Stimulated activated naive CD8-positive, alpha-beta T cell treated with anti-CD3 and anti-CD28 coated beads, Interleukin-15, amount 100 ng/mL, for 72 hours (primary cell): ENCODE measurements around the gene ERC2.

Experiments
- ATAC-seq: fragments of 150-1000 bp; cut with Tn5 transposase; 2 replicates; pipeline ENCODE4 v1.10.0; 2021; ENCODE audit warnings: mild to moderate bottlenecking, moderate library complexity
- DNase-seq, 2 donors: peaks; one replicate each; pipeline ENCODE4 v3.0.0; 2021 to 2022
- H3K27ac Mint-ChIP-seq, 2 donors: one replicate each; pipeline ENCODE4 v1.8.0; 2022; ENCODE audit warnings: mild to moderate bottlenecking in 2 of 2, mixed read lengths in 2 of 2, moderate library complexity in 2 of 2
- H3K27me3 Mint-ChIP-seq: one replicate; pipeline ENCODE4 v1.8.0; 2022; ENCODE audit warnings: mixed read lengths
- H3K4me1 Mint-ChIP-seq: one replicate; pipeline ENCODE4 v1.8.0; 2022; ENCODE audit warnings: mild to moderate bottlenecking, mixed read lengths
- H3K4me3 Mint-ChIP-seq, 2 donors: one replicate each; pipeline ENCODE4 v1.8.0; 2022; ENCODE audit warnings: mild to moderate bottlenecking in 2 of 2, mixed read lengths in 2 of 2, moderate library complexity in 1 of 2
- H3K9me3 Mint-ChIP-seq, 2 donors: one replicate each; pipeline ENCODE4 v1.8.0; 2022; ENCODE audit warnings: mixed read lengths in 2 of 2

ERC2 gene

GRCh38 chr3:55669133-55669532, 799.1 kb downstream of the ERC2 start:
- Mint-ChIP-seq H3K27ac (no peak overlapping the region), H3K4me3 (no peak overlapping the region), H3K27me3 (no peaks in the 10 kb centered on the region), H3K9me3 (peaks cover 0 to 9% of the 10 kb centered on the region in 2 donors), H3K4me1 (peaks cover 8% of the 10 kb centered on the region)
- ATAC-seq: no peak
- no peak for DNase-seq

GRCh38 chr3:55668359-55668758, 799.9 kb downstream of the ERC2 start:
- Mint-ChIP-seq H3K27me3 (no peaks in the 10 kb centered on the region), H3K9me3 (peaks cover 0 to 9% of the 10 kb centered on the region in 2 donors), H3K27ac (no peak overlapping the region), H3K4me3 (no peak overlapping the region), H3K4me1 (peaks cover 10% of the 10 kb centered on the region)
- ATAC-seq (no peak), DNase-seq (no peak)

GRCh38 chr3:55664387-55664786, 803.9 kb downstream of the ERC2 start:
- DNase-seq (peak; percentile 31 to 75), ATAC-seq (peak; percentile 95)
- Mint-ChIP-seq H3K4me3 (peak overlapping the region; percentile 72 to 73), H3K27ac (peak overlapping the region; percentile 81 to 95), H3K9me3 (no peaks in the 10 kb centered on the region), H3K4me1 (peaks cover 10% of the 10 kb centered on the region), H3K27me3 (no peaks in the 10 kb centered on the region)

- H3K9me3 Mint-ChIP-seq: no peaks in the 10 kb centered on the region
- no peaks in the 10 kb centered on the region for H3K27me3 Mint-ChIP-seq
- no peak for ATAC-seq
- no peak overlapping the region for H3K4me3 Mint-ChIP-seq
- H3K4me1 Mint-ChIP-seq: peaks cover 10% of the 10 kb centered on the region
- H3K27ac Mint-ChIP-seq: no peak overlapping the region
- DNase-seq: no peak
These were observed 805.6 kb downstream of the ERC2 start for GRCh38 chr3:55662683-55663082.

GRCh38 chr3:55661571-55661970, 806.7 kb downstream of the ERC2 start:
- Mint-ChIP-seq H3K4me3 (no peak overlapping the region), H3K9me3 (no peaks in the 10 kb centered on the region), H3K4me1 (peaks cover 10% of the 10 kb centered on the region), H3K27ac (no peak overlapping the region), H3K27me3 (no peaks in the 10 kb centered on the region)
- DNase-seq: no peak
- ATAC-seq: no peak

- Mint-ChIP-seq H3K4me1 (peaks cover 10% of the 10 kb centered on the region), H3K27ac (no peak overlapping the region), H3K9me3 (no peaks in the 10 kb centered on the region), H3K4me3 (no peak overlapping the region), H3K27me3 (no peaks in the 10 kb centered on the region)
- ATAC-seq (no peak), DNase-seq (no peak)
These were observed 807.1 kb downstream of the ERC2 start for GRCh38 chr3:55661141-55661540.

- Mint-ChIP-seq H3K27me3 (no peaks in the 10 kb centered on the region), H3K4me1 (peaks cover 10% of the 10 kb centered on the region), H3K27ac (no peak overlapping the region), H3K4me3 (no peak overlapping the region), H3K9me3 (no peaks in the 10 kb centered on the region)
- no peak for DNase-seq
- no peak for ATAC-seq
These were observed 807.6 kb downstream of the ERC2 start for GRCh38 chr3:55660642-55661041.

GRCh38 chr3:55659701-55660100, 808.6 kb downstream of the ERC2 start:
- no peaks in the 10 kb centered on the region for H3K9me3 Mint-ChIP-seq
- no peaks in the 10 kb centered on the region for H3K27me3 Mint-ChIP-seq
- ATAC-seq (no peak), DNase-seq (no peak)
- H3K4me3 Mint-ChIP-seq: no peak overlapping the region
- peak overlapping the region in 1 of 2 donors; percentile 23 for H3K27ac Mint-ChIP-seq
- H3K4me1 Mint-ChIP-seq: peaks cover 9% of the 10 kb centered on the region

- peaks cover 9% of the 10 kb centered on the region for H3K4me1 Mint-ChIP-seq
- H3K4me3 Mint-ChIP-seq: no peak overlapping the region
- ATAC-seq (no peak), DNase-seq (no peak)
- H3K9me3 Mint-ChIP-seq: no peaks in the 10 kb centered on the region
- no peaks in the 10 kb centered on the region for H3K27me3 Mint-ChIP-seq
- H3K27ac Mint-ChIP-seq: peak overlapping the region in 1 of 2 donors; percentile 59
These were observed 809.3 kb downstream of the ERC2 start for GRCh38 chr3:55658690-55659562.

- ATAC-seq (peak; percentile 19), DNase-seq (no peak)
- Mint-ChIP-seq H3K4me1 (peaks cover 12% of the 10 kb centered on the region), H3K27me3 (no peaks in the 10 kb centered on the region), H3K27ac (no peak overlapping the region), H3K9me3 (no peaks in the 10 kb centered on the region), H3K4me3 (no peak overlapping the region)
These were observed 810.0 kb downstream of the ERC2 start for GRCh38 chr3:55658270-55658669.

- H3K27me3 Mint-ChIP-seq: no peaks in the 10 kb centered on the region
- H3K4me1 Mint-ChIP-seq: peaks cover 12% of the 10 kb centered on the region
- DNase-seq (no peak), ATAC-seq (no peak)
- no peaks in the 10 kb centered on the region for H3K9me3 Mint-ChIP-seq
- no peak overlapping the region for H3K27ac Mint-ChIP-seq
- H3K4me3 Mint-ChIP-seq: no peak overlapping the region
These were observed 812.7 kb downstream of the ERC2 start for GRCh38 chr3:55655544-55655943.

- DNase-seq: no peak
- H3K27ac Mint-ChIP-seq: no peak overlapping the region
These were observed 814.0 kb downstream of the ERC2 start for GRCh38 chr3:55654123-55654760.

GRCh38 chr3:55651011-55651410, 817.3 kb downstream of the ERC2 start:
- peaks cover 12% of the 10 kb centered on the region for H3K4me1 Mint-ChIP-seq
- ATAC-seq (no peak), DNase-seq (no peak)
- peak overlapping the region in 1 of 2 donors; percentile 79 for H3K27ac Mint-ChIP-seq
- no peak overlapping the region for H3K4me3 Mint-ChIP-seq
- no peaks in the 10 kb centered on the region for H3K9me3 Mint-ChIP-seq
- no peaks in the 10 kb centered on the region for H3K27me3 Mint-ChIP-seq

More at GRCh38 chr3:55654123-55654760, 814.0 kb downstream of the ERC2 start:
- peak; percentile 80 for ATAC-seq
- H3K9me3 Mint-ChIP-seq: no peaks in the 10 kb centered on the region
- H3K27me3 Mint-ChIP-seq: no peaks in the 10 kb centered on the region
- H3K4me1 Mint-ChIP-seq: peaks cover 12% of the 10 kb centered on the region
- peak overlapping the region in 1 of 2 donors; percentile 41 for H3K4me3 Mint-ChIP-seq

GRCh38 chr3:55650011-55650410, 818.3 kb downstream of the ERC2 start:
- Mint-ChIP-seq H3K27ac (no peak overlapping the region), H3K4me1 (peaks cover 12% of the 10 kb centered on the region), H3K27me3 (no peaks in the 10 kb centered on the region), H3K4me3 (no peak overlapping the region), H3K9me3 (no peaks in the 10 kb centered on the region)
- ATAC-seq (no peak), DNase-seq (no peak)

- H3K9me3 Mint-ChIP-seq: no peaks in the 10 kb centered on the region
- H3K27ac Mint-ChIP-seq: no peak overlapping the region
- H3K27me3 Mint-ChIP-seq: no peaks in the 10 kb centered on the region
- no peak for DNase-seq
- H3K4me1 Mint-ChIP-seq: peaks cover 10% of the 10 kb centered on the region
- no peak for ATAC-seq
- H3K4me3 Mint-ChIP-seq: no peak overlapping the region
These were observed 818.7 kb downstream of the ERC2 start for GRCh38 chr3:55649554-55649953.

GRCh38 chr3:55648591-55649318, 819.5 kb downstream of the ERC2 start:
- peaks cover 2% of the 10 kb centered on the region for H3K4me1 Mint-ChIP-seq
- DNase-seq (no peak), ATAC-seq (no peak)
- H3K27me3 Mint-ChIP-seq: no peaks in the 10 kb centered on the region
- peak overlapping the region in 1 of 2 donors; percentile 81 for H3K27ac Mint-ChIP-seq
- H3K4me3 Mint-ChIP-seq: no peak overlapping the region
- no peaks in the 10 kb centered on the region for H3K9me3 Mint-ChIP-seq
